HL-60/S4 treated with retinoic acid at 250 ng/mL for 4 days and 3 days (cell line): ENCODE measurements around the gene HBB.
"Not testable (repeated sequence)": the region's sequence is repeated elsewhere in the genome, so short reads cannot be mapped to it uniquely, and the experiment has no call there.

ENCODE experiments used
- in situ Hi-C: fragments of 300-500 bp; cut with MboI; formaldehyde crosslinking; loops from 2 replicates; pipeline ENCODE4 v1.7.0; 2022; ENCODE audit warnings: low sequenced_read_pairs

The HBB gene

DNA sequence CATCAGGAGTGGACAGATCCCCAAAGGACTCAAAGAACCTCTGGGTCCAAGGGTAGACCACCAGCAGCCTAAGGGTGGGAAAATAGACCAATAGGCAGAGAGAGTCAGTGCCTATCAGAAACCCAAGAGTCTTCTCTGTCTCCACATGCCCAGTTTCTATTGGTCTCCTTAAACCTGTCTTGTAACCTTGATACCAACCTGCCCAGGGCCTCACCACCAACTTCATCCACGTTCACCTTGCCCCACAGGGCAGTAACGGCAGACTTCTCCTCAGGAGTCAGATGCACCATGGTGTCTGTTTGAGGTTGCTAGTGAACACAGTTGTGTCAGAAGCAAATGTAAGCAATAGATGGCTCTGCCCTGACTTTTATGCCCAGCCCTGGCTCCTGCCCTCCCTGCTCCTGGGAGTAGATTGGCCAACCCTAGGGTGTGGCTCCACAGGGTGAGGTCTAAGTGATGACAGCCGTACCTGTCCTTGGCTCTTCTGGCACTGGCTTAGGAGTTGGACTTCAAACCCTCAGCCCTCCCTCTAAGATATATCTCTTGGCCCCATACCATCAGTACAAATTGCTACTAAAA is at the start of gene HBB:
HBB (minus strand) TSS at position 340 of the 579 bp plus-strand sequence; CDS start at position 290, 50 bp downstream.
- in situ Hi-C loops, result no loop called here

DNA sequence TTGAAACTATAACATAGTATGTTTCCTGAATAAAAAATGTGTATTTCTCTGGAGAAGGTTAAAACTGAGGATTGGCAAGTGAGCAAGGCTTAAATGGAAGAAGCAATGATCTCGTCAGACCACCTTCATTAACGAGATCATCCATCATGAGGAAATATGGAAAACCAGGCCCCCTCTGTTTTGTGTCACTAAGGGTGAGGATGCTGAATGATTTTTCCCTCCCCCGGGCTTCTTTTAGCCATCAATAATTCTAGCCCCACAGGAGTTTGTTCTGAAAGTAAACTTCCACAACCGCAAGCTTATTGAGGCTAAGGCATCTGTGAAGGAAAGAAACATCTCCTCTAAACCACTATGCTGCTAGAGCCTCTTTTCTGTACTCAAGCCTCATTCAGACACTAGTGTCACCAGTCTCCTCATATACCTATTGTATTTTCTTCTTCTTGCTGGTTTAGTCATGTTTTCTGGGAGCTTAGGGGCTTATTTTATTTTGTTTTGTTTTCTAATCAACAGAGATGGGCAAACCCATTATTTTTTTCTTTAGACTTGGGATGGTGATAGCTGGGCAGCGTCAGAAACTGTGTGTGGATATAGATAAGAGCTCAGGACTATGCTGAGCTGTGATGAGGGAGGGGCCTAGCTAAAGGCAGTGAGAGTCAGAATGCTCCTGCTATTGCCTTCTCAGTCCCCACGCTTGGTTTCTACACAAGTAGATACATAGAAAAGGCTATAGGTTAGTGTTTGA is 48.7 kb upstream of the HBB start:
- in situ Hi-C loops, result no loop called here

DNA sequence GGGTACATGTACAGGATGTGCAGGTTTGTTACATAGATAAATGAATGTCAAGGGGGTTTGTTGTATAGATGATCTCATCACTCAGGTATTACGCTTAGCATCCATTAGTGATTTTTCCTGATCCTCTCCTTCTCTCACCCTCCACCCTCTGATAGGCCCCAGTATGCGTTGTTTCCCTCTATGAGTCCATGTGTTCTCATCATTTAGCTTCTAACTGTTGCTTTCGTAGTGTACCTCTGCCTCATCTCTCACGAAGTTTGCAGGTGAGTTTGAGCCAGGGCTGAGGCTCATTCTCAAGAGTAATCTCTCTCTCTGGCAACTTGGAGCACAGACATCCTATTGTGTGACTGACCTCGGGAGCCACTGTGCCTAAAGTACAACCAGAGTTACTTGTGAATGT is 47.5 kb upstream of the HBB start:
- in situ Hi-C loops, result no loop called here

DNA sequence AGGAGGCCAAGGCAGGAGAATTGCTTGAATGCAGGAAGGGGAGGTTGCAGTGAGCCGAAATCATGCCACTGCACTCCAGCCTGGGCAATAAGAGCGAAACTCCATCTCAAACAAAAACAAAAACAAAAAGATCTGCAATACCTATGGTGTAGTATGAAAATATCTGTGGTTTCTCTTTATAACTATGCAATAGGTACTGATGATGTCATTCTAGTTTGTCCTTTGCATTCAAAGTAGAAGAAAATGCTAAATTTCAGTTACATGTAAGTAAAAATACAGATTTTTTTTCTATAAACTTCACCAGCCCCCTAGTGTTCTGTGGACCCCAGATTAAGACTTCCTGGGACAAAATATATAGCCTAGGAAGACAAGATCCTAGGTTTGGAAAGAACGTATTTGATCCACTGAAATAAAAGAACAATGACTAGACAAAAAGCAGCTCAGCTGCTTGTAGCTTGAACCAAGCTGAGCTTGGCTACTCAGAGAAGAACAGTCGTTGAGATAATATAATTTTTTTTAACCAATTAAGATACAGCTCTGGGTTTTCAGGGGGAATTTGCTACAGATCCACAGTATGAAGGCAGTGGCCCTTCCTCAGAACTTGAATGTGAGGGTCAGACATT is 45.6 kb upstream of the HBB start:
- in situ Hi-C loops, result no loop called here

DNA sequence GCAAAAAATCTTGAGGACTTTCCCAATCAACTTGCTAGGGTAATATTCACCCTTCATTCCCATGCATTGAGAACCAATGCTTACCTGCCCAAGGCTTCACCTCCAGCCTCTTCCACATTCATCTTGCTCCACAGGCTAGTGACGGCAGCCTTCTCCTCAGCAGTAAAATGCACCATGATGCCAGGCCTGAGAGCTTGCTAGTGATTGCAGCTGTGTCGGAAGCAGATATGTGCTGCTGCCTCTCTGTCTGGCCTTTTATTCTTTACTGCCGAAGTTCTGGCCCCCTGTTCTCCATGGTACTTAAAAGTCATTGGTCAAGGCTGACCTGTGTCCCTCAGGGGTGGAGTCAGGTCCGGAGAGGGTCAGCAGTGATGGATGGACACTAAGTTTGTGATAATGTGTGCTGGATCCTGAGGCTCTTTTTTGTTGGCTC is 42.9 kb upstream of the HBB start, which contains the start of gene HBE1:
HBE1 (minus strand) TSS at position 231 of the 433 bp plus-strand sequence; CDS start at position 176, 55 bp downstream.
- in situ Hi-C loops, result no loop called here

DNA sequence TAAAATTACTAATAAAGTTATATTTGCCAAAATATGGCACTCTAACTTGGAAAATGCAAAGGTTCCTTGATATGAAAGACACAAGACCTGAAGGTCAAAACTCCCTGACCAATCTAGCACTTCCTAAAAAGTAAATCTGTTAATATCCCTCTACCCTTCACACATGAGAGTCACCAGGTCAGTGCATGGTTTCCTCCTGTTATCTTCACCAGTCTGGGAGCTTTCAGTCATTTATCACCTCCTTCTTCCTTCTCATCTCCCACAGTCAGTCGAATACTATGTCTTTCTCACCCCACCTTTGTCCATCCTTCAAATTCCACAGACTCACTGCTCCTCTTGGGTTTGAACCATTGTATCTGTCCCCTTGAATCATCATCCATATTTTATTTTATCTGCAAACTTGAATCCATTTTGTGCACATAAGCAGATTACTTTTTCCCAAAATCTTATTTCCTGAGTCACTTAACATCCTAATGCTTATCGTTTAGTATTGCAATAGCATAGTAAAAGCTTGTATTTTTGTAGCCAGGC is 40.2 kb upstream of the HBB start:
- in situ Hi-C loops, result no loop called here

DNA sequence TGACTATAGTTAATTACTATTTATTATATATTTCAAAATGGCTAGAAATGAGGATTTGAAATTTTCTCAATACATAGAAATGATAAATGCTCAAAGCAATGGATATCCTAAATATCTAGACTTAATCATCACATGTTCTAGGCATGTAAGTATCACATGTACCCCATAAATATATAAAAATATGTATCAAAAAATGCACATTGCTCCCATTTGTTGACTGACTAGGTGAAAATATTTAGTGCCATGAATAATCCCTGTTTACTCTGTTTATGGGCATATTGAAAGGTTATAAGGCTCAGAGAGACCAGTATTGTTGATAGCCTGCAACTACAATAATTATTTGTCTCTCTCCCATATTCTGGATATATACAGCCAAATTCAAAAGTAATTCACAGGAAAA is 39.7 kb upstream of the HBB start:
- in situ Hi-C loops, result no loop called here

DNA sequence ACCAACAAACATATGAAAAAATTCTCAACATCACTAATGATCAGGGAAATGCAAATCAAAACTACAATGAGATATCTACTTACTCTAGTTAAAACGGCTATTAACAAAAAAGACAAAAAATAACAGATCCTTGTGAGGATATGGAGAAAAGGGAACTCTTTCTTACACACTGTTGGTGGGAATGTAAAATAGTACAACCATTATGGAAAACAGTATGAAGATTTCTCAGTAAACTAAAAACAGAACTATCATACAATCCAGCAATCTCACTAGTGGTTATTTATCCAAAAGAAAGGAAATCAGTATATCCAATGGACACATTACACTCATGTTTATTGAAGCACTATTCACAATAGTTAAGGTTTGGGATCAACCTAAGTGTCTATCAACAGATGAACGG is 39.0 kb upstream of the HBB start:
- in situ Hi-C loops, result no loop called here

DNA sequence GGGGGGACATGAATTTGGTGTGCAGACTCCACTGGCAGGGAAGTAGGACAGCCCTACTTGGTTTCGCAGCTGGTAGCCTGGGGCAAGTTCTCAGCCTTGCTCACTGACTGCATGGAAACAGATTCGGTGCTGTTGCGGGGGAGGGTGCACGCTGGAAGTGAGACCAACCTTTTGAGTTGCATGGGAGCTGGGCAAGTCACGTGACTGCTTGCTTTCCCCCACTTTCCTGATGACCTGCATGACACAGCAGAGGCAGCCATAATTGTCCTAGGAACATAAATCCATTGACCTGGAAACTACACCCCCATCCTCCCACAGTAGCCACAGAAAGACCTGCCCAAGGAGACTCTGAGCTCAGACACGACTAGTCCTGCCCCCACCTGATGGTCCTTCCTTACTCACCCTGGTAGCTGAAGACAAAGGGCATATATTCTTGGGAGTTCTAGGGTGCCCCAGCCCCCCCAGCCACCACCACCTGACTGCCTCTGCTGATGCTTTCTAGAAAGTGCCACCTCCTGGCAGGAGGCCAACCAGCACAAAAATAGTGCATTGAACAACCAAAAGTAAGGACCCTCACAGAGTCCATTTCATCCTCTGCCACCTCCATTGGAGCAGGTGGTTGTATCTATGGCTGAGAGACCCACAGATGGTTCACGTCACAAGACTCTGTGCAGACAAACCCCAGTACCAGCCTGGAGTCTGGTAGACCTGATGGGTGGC is 31.8 kb upstream of the HBB start:
- in situ Hi-C loops, result no loop called here

DNA sequence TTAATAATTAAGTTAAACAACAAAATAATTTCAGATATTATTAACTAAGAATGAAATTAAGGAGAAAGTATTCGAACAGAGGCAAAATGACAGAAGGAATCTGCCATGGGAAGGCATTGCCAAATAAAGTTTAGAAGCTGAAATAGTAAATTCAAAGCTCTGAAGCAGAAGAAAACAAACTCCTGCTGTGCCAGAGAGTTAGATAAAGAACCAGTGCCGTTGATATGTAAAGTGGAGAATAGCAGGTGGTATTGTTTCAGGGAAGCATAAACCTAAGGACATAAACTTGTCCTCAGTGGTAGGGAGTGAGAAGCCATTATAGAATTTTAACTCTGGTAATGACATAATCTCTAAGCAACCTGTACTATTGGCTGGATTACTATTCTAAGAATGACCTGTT is 30.4 kb upstream of the HBB start:
- in situ Hi-C loops, result no loop called here

DNA sequence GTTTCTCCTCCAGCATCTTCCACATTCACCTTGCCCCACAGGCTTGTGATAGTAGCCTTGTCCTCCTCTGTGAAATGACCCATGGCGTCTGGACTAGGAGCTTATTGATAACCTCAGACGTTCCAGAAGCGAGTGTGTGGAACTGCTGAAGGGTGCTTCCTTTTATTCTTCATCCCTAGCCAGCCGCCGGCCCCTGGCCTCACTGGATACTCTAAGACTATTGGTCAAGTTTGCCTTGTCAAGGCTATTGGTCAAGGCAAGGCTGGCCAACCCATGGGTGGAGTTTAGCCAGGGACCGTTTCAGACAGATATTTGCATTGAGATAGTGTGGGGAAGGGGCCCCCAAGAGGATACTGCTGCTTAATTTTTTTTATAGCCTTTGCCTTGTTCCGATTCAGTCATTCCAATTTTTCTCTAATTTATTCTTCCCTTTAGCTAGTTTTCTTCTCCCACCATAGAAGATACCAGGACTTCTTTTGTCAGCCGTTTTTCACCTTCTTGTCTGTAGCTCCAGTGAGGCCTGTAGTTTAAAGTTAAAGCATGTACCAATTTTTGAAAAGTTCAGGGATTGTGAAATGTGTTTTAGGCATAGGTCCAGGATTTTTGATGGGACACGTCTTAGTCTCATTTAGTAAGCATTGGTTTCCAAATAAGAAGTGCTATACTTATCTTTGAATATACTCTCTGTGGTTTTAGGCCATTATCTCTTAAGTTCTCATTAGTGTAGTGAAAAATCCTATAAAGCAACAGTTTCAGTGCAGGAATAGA is 28.0 kb upstream of the HBB start, which contains the start of gene HBG2:
HBG2 (minus strand) TSS at position 136 of the 768 bp plus-strand sequence; CDS start at position 83, 53 bp downstream.
- in situ Hi-C loops, result not testable (repeated sequence)

DNA sequence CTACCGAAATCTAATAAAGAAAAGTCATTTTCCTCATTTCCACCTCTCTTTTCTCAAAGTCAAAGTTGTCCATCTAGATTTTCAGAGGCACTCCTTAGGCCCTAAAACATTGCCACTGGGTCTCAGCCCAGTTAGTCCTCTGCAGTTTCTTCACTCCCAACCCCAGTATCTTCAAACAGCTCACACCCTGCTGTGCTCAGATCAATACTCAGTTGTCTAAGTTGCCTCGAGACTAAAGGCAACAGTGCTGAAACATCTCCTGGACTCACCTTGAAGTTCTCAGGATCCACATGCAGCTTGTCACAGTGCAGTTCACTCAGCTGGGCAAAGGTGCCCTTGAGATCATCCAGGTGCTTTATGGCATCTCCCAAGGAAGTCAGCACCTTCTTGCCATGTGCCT is 27.2 kb upstream of the HBB start:
- in situ Hi-C loops, result not testable (repeated sequence)

DNA sequence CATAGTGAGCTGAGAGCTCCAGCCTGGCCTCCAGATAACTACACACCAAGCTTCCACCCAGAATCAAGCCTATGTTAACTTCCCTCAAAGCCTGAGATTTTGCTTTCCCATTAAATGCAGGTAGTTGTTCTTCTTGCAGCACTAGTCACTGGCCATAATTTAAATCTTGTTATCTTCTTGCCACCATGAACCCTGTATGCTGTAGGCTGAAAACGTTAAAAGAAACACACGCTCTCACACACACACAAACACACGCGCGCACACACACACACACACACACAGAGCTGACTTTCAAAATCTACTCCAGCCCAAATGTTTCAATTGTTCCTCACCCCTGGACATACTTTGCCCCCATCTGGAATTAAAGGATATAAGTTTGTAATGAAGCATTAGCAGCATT is 26.6 kb upstream of the HBB start:
- in situ Hi-C loops, result not testable (repeated sequence)

DNA sequence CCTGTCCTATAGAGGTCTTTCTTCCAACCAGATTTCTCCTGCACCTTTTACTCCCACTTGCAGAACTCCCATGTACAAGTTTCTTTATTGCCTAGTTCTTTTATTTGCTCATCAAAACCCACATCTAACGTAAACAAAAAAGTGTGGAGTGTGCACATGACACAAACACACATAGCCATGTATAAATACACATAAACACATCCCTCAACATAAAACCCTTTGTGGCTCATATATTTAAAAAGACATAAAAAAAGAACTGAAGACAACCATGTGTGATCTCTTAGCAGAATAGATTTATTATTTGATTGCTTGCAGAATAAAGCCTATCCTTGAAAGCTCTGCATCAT is 26.0 kb upstream of the HBB start:
- in situ Hi-C loops, result no loop called here

DNA sequence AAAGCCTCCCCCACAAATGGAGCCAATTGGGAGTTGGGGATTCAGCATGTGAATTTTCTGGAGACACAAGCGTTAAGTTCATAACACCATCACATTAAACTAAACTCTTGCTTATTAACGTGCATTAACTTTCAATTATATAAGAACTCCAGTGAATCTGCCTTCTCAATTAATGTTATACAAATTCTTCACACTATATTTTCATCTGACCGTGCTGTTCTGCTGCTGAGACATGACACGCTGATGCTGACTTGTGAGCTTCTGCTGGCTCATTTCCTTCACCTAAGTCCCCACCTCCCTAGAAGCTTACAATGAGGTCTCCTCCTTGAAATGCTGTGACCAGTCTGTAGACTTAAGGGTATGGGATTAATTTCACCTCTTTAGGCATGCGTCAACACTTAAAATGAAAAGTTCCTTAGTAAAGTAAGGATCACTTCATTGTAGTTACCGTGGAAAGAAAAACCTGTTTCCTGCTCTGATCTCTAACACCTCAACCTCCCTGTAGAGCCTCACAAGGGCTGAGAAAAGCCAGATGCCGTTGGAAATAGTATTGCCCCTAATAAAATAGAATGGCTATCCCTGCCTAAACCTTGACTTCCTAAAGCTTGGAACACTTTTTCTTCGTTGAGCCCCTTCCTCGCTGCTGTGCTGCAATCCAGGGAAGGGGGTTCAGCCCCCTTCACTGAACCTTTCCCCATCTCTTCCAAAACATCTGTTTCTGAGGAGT is 25.5 kb upstream of the HBB start:
- in situ Hi-C loops, result no loop called here

DNA sequence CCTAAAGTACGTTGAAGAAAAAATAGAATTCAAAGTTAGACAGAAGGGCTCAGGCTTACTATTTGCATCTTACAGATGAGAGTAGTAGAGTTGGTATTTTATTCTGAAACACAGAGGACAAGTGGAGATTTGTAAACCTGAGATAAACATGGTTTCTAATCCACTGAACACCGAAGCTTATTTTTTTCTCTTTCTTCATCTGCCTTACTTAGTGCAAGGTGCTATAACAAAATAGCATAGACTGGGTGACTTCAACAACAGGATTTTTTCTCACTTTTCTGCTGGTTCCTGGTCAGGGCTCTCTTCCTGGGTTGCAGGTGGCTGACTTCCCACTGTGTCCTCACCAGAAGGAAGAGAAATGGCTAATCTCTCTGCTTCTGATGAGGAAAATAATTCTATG is 24.9 kb upstream of the HBB start:
- in situ Hi-C loops, result no loop called here

DNA sequence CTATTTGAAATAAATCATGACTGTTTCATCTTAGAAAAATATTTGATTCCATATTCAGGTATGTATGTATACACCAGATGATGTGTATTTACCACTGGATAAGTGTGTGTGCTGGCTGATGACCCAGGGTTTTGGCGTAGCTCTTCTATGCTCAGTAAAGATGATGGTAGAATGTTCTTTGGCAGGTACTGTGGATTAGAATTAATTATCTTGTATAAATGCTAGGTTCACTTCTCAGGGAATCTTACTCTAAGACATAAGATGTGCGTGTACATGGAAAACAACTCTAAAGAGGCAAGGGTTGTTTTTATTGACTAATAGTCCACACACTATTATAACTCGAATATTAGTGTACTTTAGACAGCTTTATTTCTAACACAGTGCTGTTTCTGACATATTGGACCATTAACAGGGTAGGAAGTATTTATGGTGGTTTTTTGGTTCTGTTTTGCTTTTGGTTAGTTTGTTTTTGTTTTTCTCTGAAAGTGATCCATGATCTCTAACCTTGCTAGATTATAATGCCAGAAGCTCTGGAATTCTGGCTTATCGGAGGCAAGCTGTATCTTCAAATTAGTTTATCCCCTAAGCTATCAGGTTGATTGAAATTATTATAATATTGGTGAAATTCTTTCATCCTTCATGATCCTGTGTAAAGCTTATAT is 23.8 kb upstream of the HBB start:
- in situ Hi-C loops, result no loop called here

DNA sequence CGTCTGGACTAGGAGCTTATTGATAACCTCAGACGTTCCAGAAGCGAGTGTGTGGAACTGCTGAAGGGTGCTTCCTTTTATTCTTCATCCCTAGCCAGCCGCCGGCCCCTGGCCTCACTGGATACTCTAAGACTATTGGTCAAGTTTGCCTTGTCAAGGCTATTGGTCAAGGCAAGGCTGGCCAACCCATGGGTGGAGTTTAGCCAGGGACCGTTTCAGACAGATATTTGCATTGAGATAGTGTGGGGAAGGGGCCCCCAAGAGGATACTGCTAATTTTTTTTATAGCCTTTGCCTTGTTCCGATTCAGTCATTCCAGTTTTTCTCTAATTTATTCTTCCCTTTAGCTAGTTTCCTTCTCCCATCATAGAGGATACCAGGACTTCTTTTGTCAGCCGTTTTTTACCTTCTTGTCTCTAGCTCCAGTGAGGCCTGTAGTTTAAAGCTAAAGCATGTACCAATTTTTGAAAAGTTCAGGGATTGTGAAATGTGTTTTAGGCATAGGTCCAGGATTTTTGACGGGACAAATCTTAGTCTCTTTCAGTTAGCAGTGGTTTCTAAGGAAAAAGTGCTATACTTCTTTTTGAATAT is 23.0 kb upstream of the HBB start, which contains the start of gene HBG1:
HBG1 (minus strand) TSS at position 51 of the 590 bp plus-strand sequence. CDS start 53 bp downstream, outside the sequence.
- in situ Hi-C loops, result not testable (repeated sequence)

DNA sequence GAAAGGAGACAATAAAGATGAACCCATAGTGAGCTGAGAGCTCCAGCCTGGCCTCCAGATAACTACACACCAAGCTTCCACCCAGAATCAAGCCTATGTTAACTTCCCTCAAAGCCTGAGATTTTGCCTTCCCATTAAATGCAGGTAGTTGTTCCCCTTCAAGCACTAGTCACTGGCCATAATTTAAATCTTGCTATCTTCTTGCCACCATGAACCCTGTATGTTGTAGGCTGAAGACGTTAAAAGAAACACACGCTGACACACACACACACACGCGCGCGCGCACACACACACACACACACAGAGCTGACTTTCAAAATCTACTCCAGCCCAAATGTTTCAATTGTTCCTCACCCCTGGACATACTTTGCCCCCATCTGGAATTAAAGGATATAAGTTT is 21.6 kb upstream of the HBB start:
- in situ Hi-C loops, result not testable (repeated sequence)
